ENCODE data around the gene TIPRL.
"Not testable (repeated sequence)": the region's sequence is repeated elsewhere in the genome, so short reads cannot be mapped to it uniquely, and the experiment has no call there.

Gene TIPRL

DNA sequence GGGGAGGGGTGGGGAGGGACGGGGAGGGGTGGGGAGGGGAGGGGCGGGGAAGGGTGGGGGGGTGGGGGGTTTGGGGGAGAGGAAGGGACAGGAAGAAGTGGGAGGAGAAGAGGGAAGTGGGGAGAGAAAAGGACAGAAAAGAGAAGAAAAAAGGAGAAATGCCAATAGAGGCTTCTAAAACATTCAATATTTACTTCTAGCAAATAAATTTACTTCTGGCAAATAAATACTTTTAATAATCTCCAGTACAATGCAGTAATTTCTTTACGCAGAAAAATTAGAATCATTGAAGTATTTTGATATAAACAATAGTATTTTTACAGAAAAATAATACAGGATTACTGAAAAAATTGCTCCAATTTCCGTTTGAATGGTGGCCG lies 32.6 kb upstream of the TIPRL start:
- Histone ChIP-seq H3K9me3 (ENCODE audit: control insufficient read depth, low read length) (no peaks in the 10 kb centered on the region), H3K4me1 (no peaks in the 10 kb centered on the region), H3K27ac (no peak overlapping the region), H3K4me2 (ENCODE audit: low read length) (no peak overlapping the region), H3K27me3 (ENCODE audit: control insufficient read depth, insufficient read depth, low read length) (no peaks in the 10 kb centered on the region), H2AFZ (no peak overlapping the region), H3K4me3 (ENCODE audit: low read depth, low read length) (no peak overlapping the region), H3K9ac (no peak overlapping the region), H3K36me3 (ENCODE audit: control insufficient read depth, insufficient read depth, low read length) (no peaks in the 10 kb centered on the region), H3K79me2 (no peaks in the 10 kb centered on the region)
- TF ChIP-seq, protein P1, sequence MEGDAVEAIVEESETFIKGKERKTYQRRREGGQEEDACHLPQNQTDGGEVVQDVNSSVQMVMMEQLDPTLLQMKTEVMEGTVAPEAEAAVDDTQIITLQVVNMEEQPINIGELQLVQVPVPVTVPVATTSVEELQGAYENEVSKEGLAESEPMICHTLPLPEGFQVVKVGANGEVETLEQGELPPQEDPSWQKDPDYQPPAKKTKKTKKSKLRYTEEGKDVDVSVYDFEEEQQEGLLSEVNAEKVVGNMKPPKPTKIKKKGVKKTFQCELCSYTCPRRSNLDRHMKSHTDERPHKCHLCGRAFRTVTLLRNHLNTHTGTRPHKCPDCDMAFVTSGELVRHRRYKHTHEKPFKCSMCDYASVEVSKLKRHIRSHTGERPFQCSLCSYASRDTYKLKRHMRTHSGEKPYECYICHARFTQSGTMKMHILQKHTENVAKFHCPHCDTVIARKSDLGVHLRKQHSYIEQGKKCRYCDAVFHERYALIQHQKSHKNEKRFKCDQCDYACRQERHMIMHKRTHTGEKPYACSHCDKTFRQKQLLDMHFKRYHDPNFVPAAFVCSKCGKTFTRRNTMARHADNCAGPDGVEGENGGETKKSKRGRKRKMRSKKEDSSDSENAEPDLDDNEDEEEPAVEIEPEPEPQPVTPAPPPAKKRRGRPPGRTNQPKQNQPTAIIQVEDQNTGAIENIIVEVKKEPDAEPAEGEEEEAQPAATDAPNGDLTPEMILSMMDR (IDR thresholded peaks at IDR 0.05) = no peak

DNA sequence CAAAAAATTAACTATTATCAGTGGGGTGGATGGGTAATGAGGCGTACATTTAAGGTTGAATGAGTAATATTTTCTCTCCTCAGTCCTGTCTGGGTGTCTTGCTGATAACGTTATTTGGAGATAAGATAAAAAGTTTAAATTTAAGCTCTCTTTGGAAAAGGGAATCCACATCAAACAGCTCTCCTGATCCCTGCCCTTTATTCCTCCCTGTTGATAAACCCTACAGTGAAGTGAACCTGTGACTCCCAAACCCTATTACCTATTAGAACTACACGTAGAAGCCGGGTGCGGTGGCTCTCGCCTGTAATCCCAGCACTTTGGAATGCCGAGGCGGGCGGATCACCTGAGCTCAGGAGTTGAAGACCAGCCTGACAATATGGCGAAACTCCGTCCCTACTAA lies 32.1 kb upstream of the TIPRL start:
- Histone ChIP-seq H3K4me1 (no peaks in the 10 kb centered on the region), H3K27me3 (ENCODE audit: control insufficient read depth, insufficient read depth, low read length) (no peaks in the 10 kb centered on the region), H3K79me2 (no peaks in the 10 kb centered on the region), H3K9me3 (ENCODE audit: control insufficient read depth, low read length) (no peaks in the 10 kb centered on the region), H3K9ac (no peak overlapping the region), H3K27ac (no peak overlapping the region), H3K4me3 (ENCODE audit: low read depth, low read length) (no peak overlapping the region), H3K36me3 (ENCODE audit: control insufficient read depth, insufficient read depth, low read length) (no peaks in the 10 kb centered on the region), H3K4me2 (ENCODE audit: low read length) (no peak overlapping the region), H2AFZ (no peak overlapping the region)
- TF ChIP-seq, protein P1 (IDR thresholded peaks at IDR 0.05) = no peak

DNA sequence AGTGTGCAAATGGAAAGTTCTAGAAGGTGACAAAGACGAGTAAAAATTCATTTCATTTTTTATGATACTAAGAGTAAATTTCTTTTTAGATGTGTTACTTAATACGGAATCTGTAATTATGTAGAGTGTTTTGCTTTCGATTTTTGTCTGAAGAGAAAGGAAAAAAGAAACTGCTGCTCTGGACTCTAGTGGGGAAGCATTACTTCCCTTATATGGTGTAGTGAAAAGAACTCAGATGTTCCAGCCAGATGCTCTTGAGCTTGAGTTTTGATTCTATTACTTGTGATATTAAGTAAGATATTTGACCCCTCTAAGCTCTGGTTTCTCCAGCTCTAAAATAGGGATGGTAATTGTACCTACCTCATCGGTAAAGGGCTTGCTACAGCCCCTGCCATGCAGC lies 29.8 kb upstream of the TIPRL start:
- H3K27me3 ChIP-seq (ENCODE audit: control insufficient read depth, insufficient read depth, low read length) = no peaks in the 10 kb centered on the region
- no peaks in the 10 kb centered on the region for H3K36me3 ChIP-seq (ENCODE audit: control insufficient read depth, insufficient read depth, low read length)
- H3K9me3 ChIP-seq (ENCODE audit: control insufficient read depth, low read length) = no peaks in the 10 kb centered on the region
- no peak overlapping the region for H3K4me2 ChIP-seq (ENCODE audit: low read length)
- H3K4me3 ChIP-seq (ENCODE audit: low read depth, low read length) = no peak overlapping the region
- TF ChIP-seq, protein P1 (IDR thresholded peaks at IDR 0.05) = no peak
- H3K79me2 ChIP-seq = no peaks in the 10 kb centered on the region
- H2AFZ ChIP-seq = no peak overlapping the region
- no peak overlapping the region for H3K9ac ChIP-seq
- H3K4me1 ChIP-seq = no peaks in the 10 kb centered on the region
- no peak overlapping the region for H3K27ac ChIP-seq

DNA sequence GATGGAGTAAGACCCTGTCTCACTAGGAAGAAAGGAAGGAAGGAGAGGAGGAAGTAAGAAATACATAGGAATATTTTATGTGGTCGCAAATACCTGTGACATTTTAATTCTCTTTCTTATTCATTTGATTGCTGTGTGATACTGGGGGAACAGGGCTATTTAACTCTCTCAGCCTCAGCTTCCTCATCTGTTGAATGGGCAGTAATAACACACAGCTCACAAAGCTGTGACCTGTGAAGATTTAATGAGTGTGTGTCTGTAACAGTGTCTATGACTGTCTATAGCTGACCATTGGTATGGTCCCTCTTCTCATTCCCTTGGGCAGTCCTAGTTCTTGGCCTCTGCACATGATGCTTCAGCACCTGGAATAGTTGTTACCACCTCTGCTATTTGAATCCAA lies 28.5 kb upstream of the TIPRL start:
- H3K4me3 ChIP-seq (ENCODE audit: low read depth, low read length) = no peak overlapping the region
- no peaks in the 10 kb centered on the region for H3K4me1 ChIP-seq
- no peak overlapping the region for H2AFZ ChIP-seq
- H3K27me3 ChIP-seq (ENCODE audit: control insufficient read depth, insufficient read depth, low read length) = no peaks in the 10 kb centered on the region
- no peaks in the 10 kb centered on the region for H3K79me2 ChIP-seq
- H3K4me2 ChIP-seq (ENCODE audit: low read length) = no peak overlapping the region
- no peaks in the 10 kb centered on the region for H3K9me3 ChIP-seq (ENCODE audit: control insufficient read depth, low read length)
- H3K27ac ChIP-seq = no peak overlapping the region
- H3K9ac ChIP-seq = no peak overlapping the region
- no peaks in the 10 kb centered on the region for H3K36me3 ChIP-seq (ENCODE audit: control insufficient read depth, insufficient read depth, low read length)
- TF ChIP-seq, protein P1 (IDR thresholded peaks at IDR 0.05) = no peak

DNA sequence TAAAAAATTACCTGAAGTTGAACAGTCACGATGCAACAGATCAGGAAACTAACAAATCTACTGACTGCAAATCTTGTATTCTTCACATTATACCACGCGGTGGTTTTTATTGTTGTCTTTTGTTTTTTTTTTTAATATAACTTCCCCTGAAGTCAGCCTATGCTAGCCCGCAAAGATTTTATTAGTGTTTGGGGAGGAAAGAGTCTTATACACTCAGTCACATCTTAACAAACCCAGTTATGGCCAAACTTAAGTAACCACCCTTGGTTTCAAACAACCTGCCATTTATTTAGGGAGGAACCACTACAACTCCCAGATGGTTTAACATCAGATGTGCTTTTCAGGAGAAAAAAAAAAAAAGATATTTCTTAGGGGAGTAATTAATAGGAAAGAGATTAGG lies 26.8 kb upstream of the TIPRL start:
- Histone ChIP-seq H3K4me1 (no peaks in the 10 kb centered on the region), H3K4me3 (ENCODE audit: low read depth, low read length) (no peak overlapping the region), H2AFZ (no peak overlapping the region), H3K36me3 (ENCODE audit: control insufficient read depth, insufficient read depth, low read length) (no peaks in the 10 kb centered on the region), H3K27me3 (ENCODE audit: control insufficient read depth, insufficient read depth, low read length) (no peaks in the 10 kb centered on the region), H3K79me2 (no peaks in the 10 kb centered on the region), H3K9me3 (ENCODE audit: control insufficient read depth, low read length) (no peaks in the 10 kb centered on the region), H3K27ac (no peak overlapping the region), H3K9ac (no peak overlapping the region), H3K4me2 (ENCODE audit: low read length) (no peak overlapping the region)
- TF ChIP-seq, protein P1 (IDR thresholded peaks at IDR 0.05) = no peak

DNA sequence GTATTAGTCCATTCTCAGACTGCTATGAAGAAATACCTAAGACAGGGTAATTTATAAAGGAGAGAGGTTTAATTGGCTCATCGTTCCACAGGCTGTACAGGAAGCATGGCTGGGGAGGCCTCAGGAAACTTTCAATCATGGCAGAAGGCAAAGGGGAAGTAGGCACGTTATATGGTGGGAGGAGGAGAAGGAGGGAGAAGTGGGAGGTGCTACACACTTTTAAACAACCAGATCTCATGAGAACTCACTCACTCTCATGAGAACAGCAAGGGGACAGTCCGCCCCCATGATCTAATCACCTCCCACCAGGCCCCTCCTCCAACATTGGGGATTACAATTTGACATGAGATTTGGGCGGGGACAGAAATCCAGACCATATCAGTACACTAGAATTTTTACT lies 24.1 kb upstream of the TIPRL start:
- H3K9ac ChIP-seq; H3K4me1 ChIP-seq; H3K36me3 ChIP-seq (ENCODE audit: control insufficient read depth, insufficient read depth, low read length); H3K4me3 ChIP-seq (ENCODE audit: low read depth, low read length); H2AFZ ChIP-seq; H3K27me3 ChIP-seq (ENCODE audit: control insufficient read depth, insufficient read depth, low read length); H3K79me2 ChIP-seq; H3K4me2 ChIP-seq (ENCODE audit: low read length); H3K27ac ChIP-seq; H3K9me3 ChIP-seq (ENCODE audit: control insufficient read depth, low read length): not testable (repeated sequence)
